Cerebellar cortex (tissue), 1 donor: Measurements from ENCODE around the gene SEPTIN2.
A peak's percentile ranks its signal among the peaks of the same experiment; 100 is the strongest.
"Not testable (repeated sequence)": the region's sequence is repeated elsewhere in the genome, so short reads cannot be mapped to it uniquely, and the experiment has no call there.

Experiments used
- DNase-seq: peaks from one replicate; pipeline ENCODE4 v3.0.0-alpha.2; 2015; ENCODE audit warnings: low spot score

SEPTIN2 gene

GRCh38 chr2:241385450-241385849 is 69.7 kb downstream of the SEPTIN2 start:
- not testable (repeated sequence) for DNase-seq

DNA sequence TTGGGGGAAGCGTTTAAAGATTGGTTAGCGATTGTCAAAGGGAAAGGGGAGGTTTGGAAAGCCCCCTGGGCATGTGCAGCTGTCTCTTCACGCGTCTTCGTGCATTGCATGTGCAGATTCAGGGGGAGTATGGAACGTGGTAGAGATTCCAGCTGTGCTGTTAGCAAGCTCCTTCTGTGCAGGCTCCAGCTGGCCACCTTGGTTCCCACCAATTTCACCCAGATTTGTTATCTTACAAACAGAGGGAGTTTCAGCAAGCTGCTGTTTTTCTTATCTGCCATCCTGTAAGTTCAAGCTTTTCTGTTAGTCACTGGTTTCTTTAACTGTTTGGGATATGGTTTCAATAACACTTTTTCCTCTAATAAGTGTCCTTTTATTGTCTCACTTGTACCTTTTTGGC is 70.8 kb downstream of the SEPTIN2 start:
- no peak for DNase-seq

- no peak for DNase-seq
Measured at GRCh38 chr2:241389697-241390096, 74.0 kb downstream of the SEPTIN2 start.

DNA sequence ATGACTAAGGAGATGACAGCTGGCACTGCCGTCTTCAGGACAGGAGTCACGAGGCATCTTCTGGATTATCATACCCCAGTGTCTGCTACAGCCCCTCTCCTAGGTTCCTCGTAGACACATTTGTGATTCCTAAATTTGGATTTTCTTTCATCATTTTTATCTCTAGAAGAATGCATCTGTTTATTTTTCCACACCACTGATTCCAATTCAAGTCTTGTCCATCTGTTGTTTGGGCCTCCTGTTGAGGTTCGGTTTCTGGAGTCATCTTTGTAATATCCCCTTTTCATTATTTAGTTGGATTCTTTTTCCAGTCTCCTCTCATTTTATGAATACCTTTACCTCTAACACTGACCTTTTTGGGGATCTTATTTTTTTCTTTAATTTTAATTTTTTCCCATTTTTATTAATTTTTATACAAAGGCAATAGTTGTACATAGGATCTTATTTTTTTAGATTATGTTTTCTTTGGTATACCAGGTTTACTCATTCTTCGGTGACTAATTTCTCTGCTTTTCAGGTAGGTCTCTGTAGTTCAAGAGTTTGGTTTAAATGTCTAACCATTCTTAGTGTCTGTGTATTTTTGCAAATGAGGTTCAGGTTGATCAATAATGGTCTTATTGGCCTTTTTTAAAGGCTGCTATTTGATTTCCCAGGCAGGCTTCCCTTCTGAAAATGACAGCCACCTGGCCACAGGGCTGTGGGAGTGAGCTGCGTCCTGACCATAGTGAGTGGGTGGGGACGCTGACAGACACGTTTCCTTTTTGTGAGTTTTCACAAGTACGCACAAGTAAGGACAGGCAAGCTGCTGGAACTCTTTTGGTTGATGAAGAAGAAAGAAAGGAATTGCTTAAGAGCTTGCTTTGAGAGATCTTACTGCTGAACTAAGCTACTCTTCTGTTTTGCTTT is 74.8 kb downstream of the SEPTIN2 start:
- DNase-seq, result peak; percentile 89

- peak; percentile 69 for DNase-seq
Measured at GRCh38 chr2:241391892-241392665, 76.4 kb downstream of the SEPTIN2 start.

DNA sequence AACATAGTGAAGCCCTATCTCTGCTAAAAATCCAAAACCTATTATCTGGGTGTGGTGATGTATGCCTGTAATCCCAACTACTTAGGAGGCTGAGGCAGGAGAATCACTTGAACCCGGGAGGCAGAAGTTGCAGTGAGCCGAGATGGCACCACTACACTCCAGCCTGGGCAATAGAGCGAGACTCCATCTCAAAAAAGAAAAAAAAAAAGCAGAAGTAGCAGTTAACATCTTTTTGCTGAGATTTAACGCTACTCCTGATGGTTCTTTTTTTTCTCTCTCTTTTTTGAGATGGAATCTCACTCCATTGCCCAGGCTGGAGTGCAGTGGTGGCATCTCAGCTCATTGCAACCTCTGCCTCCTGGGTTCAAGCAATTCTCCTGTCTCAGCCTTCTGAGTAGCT is 77.0 kb downstream of the SEPTIN2 start:
- not testable (repeated sequence) for DNase-seq

- no peak for DNase-seq
Measured at GRCh38 chr2:241393524-241394196, 77.9 kb downstream of the SEPTIN2 start.

- DNase-seq, result not testable (repeated sequence)
Measured at GRCh38 chr2:241396809-241397208, 81.1 kb downstream of the SEPTIN2 start.

GRCh38 chr2:241399941-241400922 is 84.5 kb downstream of the SEPTIN2 start:
- DNase-seq, result peak; percentile 81
